SK-N-DZ (cell line): ENCODE results near the gene TMEM128.
A peak's percentile ranks its signal among the peaks of the same experiment; 100 is the strongest.
"Not testable (repeated sequence)": the region's sequence is repeated elsewhere in the genome, so short reads cannot be mapped to it uniquely, and the experiment has no call there.

Experiments
- DNase-seq: peaks from one replicate; pipeline ENCODE4 v3.0.0-alpha.2; 2015; ENCODE audit warnings: low spot score

Gene TMEM128

DNA sequence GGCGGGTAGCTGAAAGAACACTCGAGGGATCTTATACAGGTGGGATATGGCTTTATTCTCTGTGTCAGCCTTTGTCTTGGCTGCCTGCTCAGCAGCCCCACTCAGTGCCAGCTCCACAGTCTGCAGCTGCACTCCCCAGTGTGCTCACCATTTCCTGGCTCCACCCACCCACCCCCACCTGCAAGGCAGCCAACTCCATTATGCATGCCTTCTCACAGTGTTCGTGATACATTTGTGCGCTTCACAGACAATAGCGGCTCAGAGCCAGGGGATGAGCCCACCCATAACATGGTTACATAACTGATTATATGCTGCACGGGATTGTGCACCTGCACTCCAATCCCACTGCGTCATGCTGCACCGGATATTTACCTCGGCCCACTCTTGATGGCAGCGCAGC lies 8.8 kb upstream of the TMEM128 start:
- DNase-seq: no peak

DNA sequence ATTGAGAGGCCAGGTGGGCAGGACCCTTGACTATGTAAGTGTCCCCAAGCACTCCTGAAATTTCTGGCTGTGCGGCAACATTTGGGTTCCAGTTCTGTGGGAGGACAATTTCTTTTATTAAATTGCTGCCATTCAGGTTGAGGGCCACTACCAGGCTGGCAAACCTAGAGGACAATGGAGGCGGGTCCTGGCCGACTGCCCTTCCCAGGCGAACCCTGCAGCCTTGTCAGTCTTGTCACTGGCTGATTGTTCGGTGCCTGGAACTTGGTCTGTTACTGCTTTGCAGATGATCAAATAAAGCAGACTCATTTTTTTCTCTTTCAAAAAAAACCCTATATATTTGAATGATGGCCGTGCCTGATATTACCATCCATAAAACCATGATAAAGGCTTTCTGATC lies 6.6 kb upstream of the TMEM128 start:
- DNase-seq: no peak

GRCh38 chr4:4254199-4254598 lies 6.2 kb upstream of the TMEM128 start:
- no peak for DNase-seq

GRCh38 chr4:4249866-4250265 lies 1.8 kb upstream of the TMEM128 start:
- no peak for DNase-seq

DNA sequence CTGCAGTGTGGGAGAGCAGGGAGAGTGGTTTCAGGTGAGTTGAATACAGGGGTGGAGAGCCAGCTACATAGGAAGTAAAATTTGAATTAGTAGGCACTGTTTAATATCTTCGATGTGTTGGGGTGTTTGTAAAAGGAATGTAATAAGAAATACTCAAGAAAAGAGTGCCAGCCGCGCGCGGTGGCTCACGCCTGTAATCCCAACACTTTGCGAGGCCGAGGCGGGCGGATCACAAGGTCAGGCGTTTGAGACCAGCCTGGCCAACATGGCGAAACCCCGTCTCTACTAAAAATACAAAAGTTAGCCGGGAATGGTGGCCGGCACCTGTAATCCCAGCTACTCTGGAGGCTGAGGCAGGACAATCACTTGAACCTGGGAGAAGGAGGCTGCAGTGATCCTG lies 1.3 kb upstream of the TMEM128 start:
- not testable (repeated sequence) for DNase-seq

DNA sequence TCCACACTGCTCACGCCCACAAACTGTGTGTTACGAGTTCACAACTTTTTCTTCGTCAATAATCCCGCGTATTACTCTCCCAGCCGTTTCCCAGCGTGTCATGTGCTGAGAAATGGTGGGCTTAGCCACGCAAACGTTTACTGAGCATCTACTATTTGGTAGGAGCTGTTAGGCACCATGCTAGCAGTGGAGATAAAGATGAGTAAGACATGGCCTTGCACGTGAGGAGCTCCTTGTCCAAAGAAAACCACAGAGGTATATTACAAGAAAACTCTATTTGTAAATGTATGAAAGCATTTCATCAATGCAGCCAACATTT lies 821 bp upstream of the TMEM128 start:
- DNase-seq: no peak

- no peak for DNase-seq
Measured at GRCh38 chr4:4247696-4248028, 361 bp downstream of the TMEM128 start.

DNA sequence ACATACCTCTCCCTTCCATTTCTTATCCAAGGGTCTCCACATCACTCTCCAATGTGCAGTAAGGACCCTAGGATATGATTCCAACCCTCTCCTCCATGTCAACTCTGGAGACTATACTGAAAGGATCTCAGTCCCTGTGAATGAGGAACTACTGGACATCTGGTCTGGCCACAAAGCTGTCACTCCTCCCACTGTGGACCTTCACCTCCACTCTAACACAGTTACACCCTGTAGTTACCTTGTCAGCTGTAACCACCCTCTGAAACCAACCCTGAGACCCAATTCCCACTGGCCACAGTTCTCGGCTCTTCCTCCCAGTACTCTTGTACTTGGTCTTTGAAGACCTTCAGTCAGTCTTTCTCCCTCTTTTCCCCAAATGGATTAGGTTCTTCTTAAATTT lies 2.9 kb downstream of the TMEM128 start:
- no peak for DNase-seq

GRCh38 chr4:4239551-4239950 lies 8.5 kb downstream of the TMEM128 start:
- DNase-seq: not testable (repeated sequence)

DNA sequence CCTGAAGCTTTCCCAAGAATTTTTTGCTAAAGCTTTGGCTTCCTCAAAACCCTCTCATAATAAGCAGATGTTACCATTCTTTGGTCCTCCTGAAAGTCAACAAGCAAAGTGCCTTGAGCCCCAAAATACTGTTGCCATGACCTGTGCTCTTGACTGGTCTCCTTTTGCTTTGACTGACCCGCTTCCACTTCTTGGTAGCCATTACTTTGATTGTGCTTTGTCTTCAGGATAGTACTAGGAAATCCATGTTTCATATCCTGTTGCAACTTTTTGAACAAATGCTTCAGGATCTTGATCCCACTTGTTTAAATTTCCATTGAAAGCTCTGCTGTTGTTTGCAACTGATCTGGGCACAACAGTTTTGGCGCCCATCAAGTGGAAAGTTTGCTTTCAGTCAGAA lies 14.4 kb downstream of the TMEM128 start:
- DNase-seq: no peak

DNA sequence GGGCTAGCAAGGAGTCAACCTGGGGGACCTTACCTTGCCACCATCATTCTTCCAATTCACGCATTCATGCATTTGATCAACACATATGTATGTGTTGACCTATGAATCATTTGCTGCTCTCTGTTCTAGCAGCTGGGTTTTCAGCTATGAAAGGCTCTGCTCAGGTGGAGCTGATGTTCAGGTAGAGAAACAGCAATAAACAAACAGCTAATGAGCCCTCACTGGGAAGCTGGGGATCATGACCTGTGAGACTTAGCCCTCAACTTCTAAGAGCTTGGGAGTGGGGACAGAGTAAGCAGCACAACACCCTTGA lies 19.7 kb downstream of the TMEM128 start:
- no peak for DNase-seq

- no peak for DNase-seq
Measured at GRCh38 chr4:4227510-4228355, 20.3 kb downstream of the TMEM128 start.

GRCh38 chr4:4226606-4227438 lies 21.2 kb downstream of the TMEM128 start, which contains the start of gene OTOP1:
Gene OTOP1, minus strand, starts transcription at chr4:4226929. Its CDS starts 65 bp downstream, at chr4:4226864.
- DNase-seq: no peak

- peak; percentile 23 for DNase-seq
Measured at GRCh38 chr4:4225915-4226605, 22.0 kb downstream of the TMEM128 start.

DNA sequence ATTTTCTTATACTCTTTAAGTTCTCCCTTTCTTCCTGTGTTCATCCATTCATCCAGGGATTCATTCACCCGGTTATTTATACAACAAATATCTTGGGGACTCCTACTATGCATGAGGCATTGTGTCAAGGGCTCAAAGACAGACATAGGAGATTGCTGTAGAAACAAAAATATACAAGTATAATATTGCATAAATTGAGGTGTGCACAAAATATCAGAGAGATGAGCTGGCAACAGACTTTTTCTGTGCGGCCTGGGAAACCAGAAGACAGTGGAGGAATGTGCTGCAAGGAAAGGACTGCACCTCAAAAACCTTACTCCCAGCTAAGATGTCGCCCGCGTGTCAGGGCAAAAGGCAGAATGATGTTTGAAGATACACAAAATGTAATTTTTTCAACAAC lies 30.9 kb downstream of the TMEM128 start:
- DNase-seq: no peak

GRCh38 chr4:4216648-4217047 lies 31.4 kb downstream of the TMEM128 start:
- DNase-seq: no peak

- not testable (repeated sequence) for DNase-seq
Measured at GRCh38 chr4:4213674-4214073, 34.3 kb downstream of the TMEM128 start.

DNA sequence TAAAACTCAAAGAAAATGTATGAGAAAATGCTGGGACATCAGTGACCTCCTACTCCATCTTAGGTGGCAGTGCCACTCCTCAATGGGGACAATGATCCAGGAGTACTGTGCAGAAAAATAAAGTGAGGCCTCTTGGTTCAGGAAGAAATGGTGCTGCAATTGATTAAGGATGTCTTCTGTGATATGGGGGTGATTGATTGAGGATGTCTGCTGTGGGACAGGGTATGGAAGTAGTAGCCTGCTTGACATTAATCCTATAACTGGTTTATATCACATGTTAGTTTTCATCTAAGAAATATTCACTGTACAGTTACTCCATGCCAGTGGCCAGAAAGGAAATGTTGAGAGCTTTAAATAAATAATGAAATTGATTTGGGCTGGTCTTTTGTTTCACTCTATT lies 41.8 kb downstream of the TMEM128 start:
- DNase-seq: no peak

- no peak for DNase-seq
Measured at GRCh38 chr4:4204401-4204745, 43.6 kb downstream of the TMEM128 start.

DNA sequence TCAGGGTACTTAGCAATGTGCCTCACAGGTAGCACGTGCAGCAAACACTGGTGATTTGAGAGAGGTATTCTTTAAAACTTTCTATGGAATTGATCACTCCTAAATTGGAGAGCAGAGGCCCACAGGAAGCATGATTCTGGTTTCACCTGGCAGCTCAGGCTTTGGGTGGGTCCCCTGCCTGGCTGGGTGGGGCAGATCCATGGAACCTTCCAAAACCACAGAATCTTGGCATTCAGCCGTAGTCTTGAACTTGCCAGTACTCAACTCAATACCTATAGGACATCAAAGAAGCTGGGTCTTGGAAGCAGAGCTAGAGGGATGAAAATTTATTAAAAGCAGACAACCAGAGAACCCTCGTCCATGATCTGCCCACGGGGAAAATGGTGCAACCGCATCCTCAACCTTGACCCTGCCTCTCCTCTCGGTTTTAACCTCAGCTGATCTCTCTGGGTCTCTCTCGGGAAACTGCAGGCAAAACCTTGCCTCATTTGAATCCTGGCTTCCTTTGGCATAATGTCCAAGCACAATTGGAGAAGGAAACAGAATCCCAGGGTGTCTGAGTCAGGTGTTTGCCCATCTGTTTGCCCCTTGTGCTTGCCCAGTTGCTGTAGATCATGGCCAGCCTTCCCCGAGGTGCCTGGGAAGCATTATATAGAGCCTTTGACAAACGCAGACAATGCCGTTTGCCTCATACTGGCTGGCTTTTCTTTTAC lies 44.2 kb downstream of the TMEM128 start:
- DNase-seq: no peak

GRCh38 chr4:4202510-4202909 lies 45.5 kb downstream of the TMEM128 start:
- DNase-seq: no peak

DNA sequence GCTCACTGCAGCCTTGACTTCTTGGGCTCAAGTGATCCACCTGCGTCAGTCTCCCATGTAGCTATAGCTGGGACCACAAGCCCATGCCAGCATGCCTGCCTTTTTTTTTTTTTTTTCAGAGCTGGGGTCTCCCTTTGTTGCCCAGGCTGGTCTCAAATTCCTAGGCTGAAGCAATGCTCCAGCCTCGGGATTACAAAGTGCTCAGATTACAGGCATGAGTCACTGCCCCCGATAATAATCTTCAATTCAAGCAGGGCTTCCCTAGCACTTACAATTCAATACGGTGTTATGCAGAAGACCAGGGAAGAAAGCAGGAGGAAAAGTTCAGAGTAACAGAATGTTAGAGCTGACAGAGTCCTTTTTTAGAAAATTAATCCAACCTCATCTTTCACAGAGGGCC lies 47.4 kb downstream of the TMEM128 start:
- no peak for DNase-seq
